K562 (cell line): ENCODE measurements around the gene SYTL2. TPM values are rescaled to one million over a fixed set of nuclear protein-coding genes. Genes with fewer than 3 reads are reported as not detected.

Experiments
- ATAC-seq: fragments of 200-7000 bp; cut with Tn5 transposase; 3 replicates; pipeline ENCODE4 v1.9.1; 2020; ENCODE audit warnings: moderate library complexity
- BruUV-seq: library from RNA; stranded (reverse); fragments of 400-500 nt; replicated peaks from 2 replicates; lab custom pipeline; 2021; lab: Mats Ljungman, UMichigan
- CTCF ChIA-PET: fragments of 300-600 bp; formaldehyde crosslinking; extraction: SDS; loops from one replicate; lab custom pipeline; 2021; ENCODE audit warnings: low intra/inter-chr PET ratio; lab: Yijun Ruan, JAX
- POLR2A ChIA-PET: fragments of 300-600, 350-650 bp; sonication (Branson Sonifier 250); formaldehyde crosslinking; extraction: SDS; loops from one replicate; lab custom pipeline; 2021; ENCODE audit warnings: antibody characterized with exemption, inconsistent platforms; lab: Yijun Ruan, JAX
- DNase-seq, 4 experiments: peaks; one replicate each; pipeline versions ENCODE4 v3.0.0 to v3.0.0-alpha.2; 2011 to 2018; ENCODE audit warnings: low spot score in 3 of 4, mixed read lengths in 3 of 4; ENCODE audit errors: extremely low read depth in 1 of 4
- FAIRE-seq: peaks from 2 replicates; lab custom pipeline; 2011; peaks lifted over from hg19 to GRCh38; lab: Jason Lieb, UNC
- H2AFZ ChIP-seq: 2 replicates; pipeline ENCODE4 v1.6.0; 2011; ENCODE audit warnings: low read depth, low read length, control low read depth, inconsistent platforms
- H3K27ac ChIP-seq: fragments of 200-600 bp; 3 replicates; pipeline ENCODE4 v1.8.0; 2011; ENCODE audit warnings: low read depth, mild to moderate bottlenecking, control low read depth, inconsistent platforms, low read length, moderate library complexity, mixed read lengths; ENCODE audit errors: extremely low read depth
- H3K27me3 ChIP-seq, 2 experiments: fragments of 300-600 bp in 1 of 2; 2 replicates in 1 of 2; 3 replicates in 1 of 2; pipeline versions ENCODE4 v1.6.0 to v1.8.0; 2011; ENCODE audit warnings: inconsistent platforms in 2 of 2, low read length in 2 of 2, mild to moderate bottlenecking in 1 of 2, mixed read lengths in 1 of 2, moderate library complexity in 1 of 2; ENCODE audit not compliant: control insufficient read depth in 2 of 2, insufficient read depth in 2 of 2
- H3K36me3 ChIP-seq: fragments of 300-600 bp; 3 replicates; pipeline ENCODE4 v1.8.0; 2011; ENCODE audit warnings: mild to moderate bottlenecking, low read length, inconsistent platforms; ENCODE audit not compliant: control insufficient read depth, insufficient read depth
- H3K4me1 ChIP-seq, 2 experiments: fragments of 200-600 bp in 1 of 2; replicated peaks in 1 of 2; 2 replicates in 1 of 2; 3 replicates in 1 of 2; pipeline versions ENCODE4 v1.5.1 to v1.8.0; 2011; ENCODE audit warnings: inconsistent platforms in 2 of 2, low read length in 2 of 2, mild to moderate bottlenecking in 1 of 2, mixed read lengths in 1 of 2, moderate library complexity in 1 of 2; ENCODE audit not compliant: control insufficient read depth in 2 of 2, insufficient read depth in 2 of 2
- H3K4me2 ChIP-seq: 2 replicates; pipeline ENCODE4 v1.6.1; 2011; ENCODE audit warnings: low read length, control low read depth, inconsistent platforms, mixed read lengths; ENCODE audit not compliant: insufficient read depth
- H3K4me3 ChIP-seq: fragments of 200-600 bp; sonication (generic), shearing (Covaris generic); 2 replicates; pipeline ENCODE4 v1.5.1; 2016; ENCODE audit warnings: control low read depth, inconsistent platforms
- H3K79me2 ChIP-seq: fragments of 200-600 bp; 3 replicates; pipeline ENCODE4 v1.8.0; 2011; ENCODE audit warnings: low read length, inconsistent platforms; ENCODE audit not compliant: control insufficient read depth, insufficient read depth
- H3K9ac ChIP-seq, 2 experiments: 2 replicates each; pipeline versions ENCODE4 v1.6.0 to v1.6.1; 2011; ENCODE audit warnings: low read depth in 2 of 2, low read length in 2 of 2, control low read depth in 1 of 2, inconsistent platforms in 1 of 2, mild to moderate bottlenecking in 1 of 2, mixed read lengths in 1 of 2; ENCODE audit not compliant: insufficient read depth in 1 of 2
- H3K9me1 ChIP-seq: one replicate; pipeline ENCODE4 v1.6.0; 2011; ENCODE audit warnings: inconsistent platforms, mild to moderate bottlenecking, low read length, moderate library complexity; ENCODE audit not compliant: control insufficient read depth, insufficient read depth
- H3K9me3 ChIP-seq: replicated peaks from 2 replicates; pipeline ENCODE4 v1.5.1; 2011; ENCODE audit warnings: low read depth, low read length, inconsistent platforms; ENCODE audit not compliant: control insufficient read depth, insufficient read depth
- H4K20me1 ChIP-seq: replicated peaks from 2 replicates; pipeline ENCODE4 v1.6.1; 2011; ENCODE audit warnings: low read length, inconsistent platforms, mixed read lengths; ENCODE audit not compliant: control insufficient read depth, insufficient read depth
- ARHGAP35 ChIP-seq: fragments of 450-650 bp; IDR thresholded peaks from 2 replicates; pipeline ENCODE4 v1.6.1; 2018; ENCODE audit not compliant: partially characterized antibody
- ASH1L ChIP-seq: fragments of 450-650 bp; IDR thresholded peaks from 2 replicates; pipeline ENCODE4 v1.6.1; 2018; ENCODE audit warnings: borderline replicate concordance, mild to moderate bottlenecking, low read depth; ENCODE audit not compliant: partially characterized antibody
- COPS2 ChIP-seq: fragments of 450-650 bp; conservative IDR thresholded peaks from 2 replicates; pipeline ENCODE4 v1.6.1; 2016; ENCODE audit warnings: mild to moderate bottlenecking, moderate library complexity
- E2F1 ChIP-seq: sonication (generic); formaldehyde crosslinking; IDR thresholded peaks from 2 replicates; pipeline ENCODE4 v1.8.1; 2023; ENCODE audit warnings: mild to moderate bottlenecking, missing genetic modification reagents, moderate library complexity
- E2F6 ChIP-seq, 2 experiments: IDR thresholded peaks; 2 replicates each; pipeline ENCODE4 v1.6.1; 2011; ENCODE audit warnings: borderline replicate concordance in 1 of 2, control low read depth in 1 of 2, low read depth in 1 of 2, low read length in 1 of 2, mild to moderate bottlenecking in 1 of 2, mixed read lengths in 1 of 2, moderate library complexity in 1 of 2; ENCODE audit not compliant: insufficient read depth in 1 of 2, insufficient read length in 1 of 2, poor library complexity in 1 of 2, severe bottlenecking in 1 of 2; ENCODE audit errors: extremely low read depth in 1 of 2
- KAT8 ChIP-seq: fragments of 450-650 bp; IDR thresholded peaks from 2 replicates; pipeline ENCODE4 v1.6.1; 2016; ENCODE audit warnings: low read depth, mild to moderate bottlenecking
- NR0B1 ChIP-seq: fragments of 450-650 bp; IDR thresholded peaks from one replicate; pipeline ENCODE4 v1.6.1; 2018; ENCODE audit warnings: mild to moderate bottlenecking, moderate library complexity; ENCODE audit not compliant: partially characterized antibody
- PTRF ChIP-seq: fragments of 450-650 bp; IDR thresholded peaks from 2 replicates; pipeline ENCODE4 v1.6.1; 2016; ENCODE audit warnings: mild to moderate bottlenecking, missing genetic modification characterization, missing compliant biosample characterization
- RBM14 ChIP-seq: fragments of 200-400 bp; formaldehyde crosslinking; IDR thresholded peaks from 2 replicates; pipeline ENCODE4 v1.6.1; 2018; ENCODE audit warnings: low read depth, mild to moderate bottlenecking, low read length, moderate library complexity, borderline replicate concordance; ENCODE audit not compliant: insufficient read depth
- SRSF7 ChIP-seq: fragments of 200-400 bp; formaldehyde crosslinking; optimal IDR thresholded peaks from 2 replicates; pipeline ENCODE3; 2017; ENCODE audit warnings: mild to moderate bottlenecking, low read depth, low read length
- ZNF764 ChIP-seq: fragments of 250-450 bp; sonication (Bioruptor Pico); IDR thresholded peaks from 2 replicates; pipeline ENCODE4 v1.4.0; 2020; ENCODE audit warnings: low read depth, mild to moderate bottlenecking, moderate library complexity
- WGBS: fragments of 100-300 bp; shearing (Covaris generic); methylation state at CpG from one replicate; pipeline ENCODE4 v1.1.6; 2016; ENCODE audit warnings: low coverage, mixed read lengths; ENCODE audit not compliant: insufficient coverage; ENCODE audit errors: missing lambda C conversion rate; 5-methylcytosine and 5-hydroxymethylcytosine counted together
- in situ Hi-C: fragments of 300-500 bp; cut with MboI; formaldehyde crosslinking; loops from 4 replicates; pipeline ENCODE4 v1.15.0; 2018; ENCODE audit warnings: inconsistent platforms, mixed read lengths
- intact Hi-C: fragments of 100-400 bp; cut with micrococcal nuclease; formaldehyde crosslinking; loops from 2 replicates; pipeline ENCODE4 v1.14.2; 2022
- polyA plus RNA-seq, 8 experiments: library from polyadenylated mRNA; depleted of rRNA in 4 of 8; stranded (reverse) in 5 of 8; unstranded in 3 of 8; fragments of >200 nt; fragmentation: Nextera tagmentation in 2 of 8; fragmentation: Illumina TruSeq in 1 of 8; extraction: Ambion mirVana in 2 of 8; extraction: Trizol in 1 of 8; gene quantifications; 2 replicates each; pipeline versions ENCODE4 v1.2.1 to v1.2.3, GENCODE V29; 2011 to 2014; ENCODE audit warnings: inconsistent platforms in 1 of 8, missing spikeins in 1 of 8
- total RNA-seq, 7 experiments: library from RNA; depleted of rRNA in 6 of 7; stranded (reverse); fragments of >200 nt in 6 of 7; fragmentation: Illumina TruSeq in 2 of 7; extraction: Trizol in 2 of 7; gene quantifications; 2 replicates each; pipeline versions ENCODE4 v1.2.1 to v1.2.3, GENCODE V29; 2011 to 2021; ENCODE audit warnings: low replicate concordance in 1 of 7

SYTL2 gene
- total and polyA plus RNA-seq, 9 of the 15 experiments (the other 6 are each of a cell fraction or from before 2014, with no cell fraction given): 0.05 to 0.57 (median 0.35) TPM

GRCh38 chr11:85682330-85683305, 128.3 kb downstream of the SYTL2 start (continued):
- TF ChIP-seq SRSF7 (no peak), NR0B1 (no peak), PTRF (no peak), E2F6 (IDR thresholded peaks at IDR 0.05; ENCODE audit: borderline replicate concordance in 1 of 2, extremely low read depth in 1 of 2, insufficient read depth in 1 of 2, insufficient read length in 1 of 2, low read depth in 1 of 2, low read length in 1 of 2, poor library complexity in 1 of 2, severe bottlenecking in 1 of 2) (peak in 1 of 2 experiments; percentile 24), ARHGAP35 (no peak)

GRCh38 chr11:85680897-85681296, 130.0 kb downstream of the SYTL2 start:
- Histone ChIP-seq H4K20me1 (no peaks in the 10 kb centered on the region), H3K9me3 (no peaks in the 10 kb centered on the region), H3K4me2 (no peak overlapping the region), H2AFZ (no peak overlapping the region), H3K27ac (no peak overlapping the region), H3K36me3 (no peaks in the 10 kb centered on the region), H3K27me3 (peaks cover 0 to 22% of the 10 kb centered on the region in 2 experiments; a peak in 4 of 5 replicates), H3K9ac (no peak overlapping the region), H3K9me1 (no peaks in the 10 kb centered on the region), H3K4me3 (no peak overlapping the region), H3K4me1 (peaks cover 0 to 9% of the 10 kb centered on the region in 2 experiments; a peak in 1 of 5 replicates), H3K79me2 (no peaks in the 10 kb centered on the region)
- intact Hi-C loops (no loop called here), in situ Hi-C loops (no loop called here)
- POLR2A ChIA-PET: interaction anchor here (1.7 to 2.4 kb wide), 2 partner anchors 9 to 16 kb away, joined by 6 to 7 read pairs; partner anchors contain the start of gene CREBZF
- 0% methylated on average over 1 of the region's 1 CpG for WGBS
- FAIRE-seq: no peak
- CTCF ChIA-PET: no interaction called here
- no TSS peak for BruUV-seq
- no peak for ATAC-seq
- no peak for DNase-seq
- TF ChIP-seq COPS2 (no peak), ASH1L (no peak), ZNF764 (CRISPR knock-in tag) (no peak), RBM14 (no peak), E2F1 (CRISPR knock-in tag) (no peak), KAT8 (no peak)
